HG03095 (cell line): ENCODE results near the gene OR52J3.
"Not testable (repeated sequence)": the region's sequence is repeated elsewhere in the genome, so short reads cannot be mapped to it uniquely, and the experiment has no call there.

Experiments used
- ATAC-seq: cut with Tn5 transposase; IDR thresholded peaks from one replicate; pipeline ENCODE4 v1.9.1; 2021; ENCODE audit warnings: moderate library complexity; ENCODE audit not compliant: unreplicated experiment

The OR52J3 gene

GRCh38 chr11:5046226-5046625 lies at the start of gene OR52J3:
TSS of gene OR52J3 (plus strand) at chr11:5046526. CDS start at chr11:5046526, 0 bp downstream.
- no peak for ATAC-seq

GRCh38 chr11:5004424-5005274 lies 41.7 kb upstream of the OR52J3 start:
- no peak for ATAC-seq

GRCh38 chr11:5007561-5007960 lies 38.8 kb upstream of the OR52J3 start:
- no peak for ATAC-seq

GRCh38 chr11:5011254-5011653 lies 35.1 kb upstream of the OR52J3 start:
- ATAC-seq, result no peak

- no peak for ATAC-seq
Observed at GRCh38 chr11:5013012-5013411, 33.3 kb upstream of the OR52J3 start.

GRCh38 chr11:5021996-5022395 lies 24.3 kb upstream of the OR52J3 start:
- ATAC-seq, result no peak

GRCh38 chr11:5036669-5037068 lies 9.7 kb upstream of the OR52J3 start:
- ATAC-seq, result no peak

GRCh38 chr11:5037926-5038325 lies 8.4 kb upstream of the OR52J3 start:
- no peak for ATAC-seq

- ATAC-seq, result no peak
Observed at GRCh38 chr11:5038341-5038740, 8.0 kb upstream of the OR52J3 start.

GRCh38 chr11:5040876-5041275 lies 5.5 kb upstream of the OR52J3 start:
- no peak for ATAC-seq

- no peak for ATAC-seq
Observed at GRCh38 chr11:5042091-5042490, 4.2 kb upstream of the OR52J3 start.

GRCh38 chr11:5043380-5043779 lies 2.9 kb upstream of the OR52J3 start:
- no peak for ATAC-seq

GRCh38 chr11:5046754-5047330 lies 516 bp downstream of the OR52J3 start:
- no peak for ATAC-seq

GRCh38 chr11:5058679-5059078 lies 12.4 kb downstream of the OR52J3 start:
- ATAC-seq, result not testable (repeated sequence)

- no peak for ATAC-seq
Observed at GRCh38 chr11:5059391-5059790, 13.1 kb downstream of the OR52J3 start, which contains the start of gene OR52E2. TSS of gene OR52E2 (minus strand) at chr11:5059627. CDS start at chr11:5059627, 0 bp downstream.

GRCh38 chr11:5065027-5065426 lies 18.7 kb downstream of the OR52J3 start:
- ATAC-seq, result no peak

- no peak for ATAC-seq
Observed at GRCh38 chr11:5069272-5069671, 22.9 kb downstream of the OR52J3 start, which contains the start of gene OR52E1. TSS of gene OR52E1 (plus strand) at chr11:5069572.

- ATAC-seq, result no peak
Observed at GRCh38 chr11:5071799-5072198, 25.5 kb downstream of the OR52J3 start.

- no peak for ATAC-seq
Observed at GRCh38 chr11:5081405-5081804, 35.1 kb downstream of the OR52J3 start.

- no peak for ATAC-seq
Observed at GRCh38 chr11:5083602-5084001, 37.3 kb downstream of the OR52J3 start.

- ATAC-seq, result no peak
Observed at GRCh38 chr11:5088556-5088955, 42.2 kb downstream of the OR52J3 start.

- no peak for ATAC-seq
Observed at GRCh38 chr11:5090668-5091067, 44.3 kb downstream of the OR52J3 start.
